Occipital lobe (tissue), 2 donors: ENCODE measurements around the gene DIRAS3. TPM values are rescaled to one million over a fixed set of nuclear protein-coding genes. Genes with fewer than 3 reads are reported as not detected.
"Not testable (repeated sequence)": the region's sequence is repeated elsewhere in the genome, so short reads cannot be mapped to it uniquely, and the experiment has no call there.

Experiments used
- DNase-seq: peaks from one replicate; lab custom pipeline; 2025; lab: John Stamatoyannopoulos, UW
- total RNA-seq: library from RNA; depleted of rRNA; stranded (reverse); fragments of >200 nt; gene quantifications from one replicate; pipeline ENCODE4 v1.2.3, GENCODE V29; 2014

Gene DIRAS3
- total RNA-seq, 1 donor from 2014 or later: 0.94 TPM

- no peak for DNase-seq
Measured at GRCh38 chr1:68024635-68025338, 25.6 kb downstream of the DIRAS3 start.

GRCh38 chr1:68016381-68016780 is 34.0 kb downstream of the DIRAS3 start:
- no peak for DNase-seq

GRCh38 chr1:68015971-68016370 is 34.5 kb downstream of the DIRAS3 start:
- DNase-seq: no peak

- DNase-seq: no peak
Measured at GRCh38 chr1:68015369-68015768, 35.1 kb downstream of the DIRAS3 start.

- DNase-seq: no peak
Measured at GRCh38 chr1:68013351-68013750, 37.1 kb downstream of the DIRAS3 start.

DNA sequence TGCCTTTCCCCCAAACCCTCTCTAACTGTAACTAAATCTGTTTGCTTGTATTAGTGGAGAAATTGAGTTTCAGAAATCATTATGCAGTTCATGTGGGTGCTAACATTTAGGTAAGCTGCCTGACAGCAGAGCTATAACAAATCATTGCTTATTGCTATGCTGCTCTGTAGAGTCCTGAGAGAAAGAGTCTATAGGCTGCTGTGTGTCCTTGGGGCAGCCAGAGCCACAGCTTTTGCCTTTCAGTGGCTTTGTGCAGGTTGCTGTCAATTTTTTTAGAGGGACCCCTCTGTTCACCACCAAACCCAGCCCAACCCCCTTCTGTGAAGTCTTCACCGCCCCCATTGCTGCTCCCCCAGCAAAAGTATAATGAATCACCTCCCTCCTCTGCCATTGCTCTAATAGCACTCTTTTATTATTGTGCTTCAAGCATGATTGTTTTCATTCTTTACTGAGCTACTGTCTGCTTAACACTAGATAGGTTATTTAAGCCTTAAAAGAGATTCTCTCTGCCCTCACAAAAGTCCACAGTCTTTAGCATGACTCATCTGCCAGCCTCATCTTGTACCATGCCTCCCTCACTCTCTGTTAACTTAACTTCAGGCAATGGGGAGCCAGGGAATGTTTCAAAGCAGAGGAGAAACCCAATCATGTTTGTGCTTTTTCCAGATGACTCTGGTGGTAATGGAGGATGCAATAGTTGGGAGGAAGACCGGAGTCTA is 38.6 kb downstream of the DIRAS3 start:
- DNase-seq: no peak

GRCh38 chr1:68010543-68010942 is 39.9 kb downstream of the DIRAS3 start:
- DNase-seq: no peak

DNA sequence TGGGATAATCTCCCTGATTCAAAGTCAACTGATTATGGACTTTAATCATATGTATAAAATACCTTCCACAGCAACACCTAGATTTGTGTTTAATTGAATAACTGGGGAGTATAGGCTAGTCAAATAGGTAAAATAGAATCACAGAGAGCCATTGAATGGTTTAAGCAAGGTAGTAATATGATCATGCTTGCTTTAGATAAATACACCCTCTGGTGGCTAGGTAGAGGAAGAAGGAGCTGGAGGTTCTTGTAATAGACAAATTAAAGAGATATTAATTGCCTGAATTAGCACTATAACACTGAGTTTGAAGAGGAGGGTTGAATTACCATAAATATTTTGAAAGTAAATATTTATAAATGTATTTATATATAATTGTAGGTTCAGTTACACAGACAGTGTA is 40.3 kb downstream of the DIRAS3 start:
- DNase-seq: no peak

DNA sequence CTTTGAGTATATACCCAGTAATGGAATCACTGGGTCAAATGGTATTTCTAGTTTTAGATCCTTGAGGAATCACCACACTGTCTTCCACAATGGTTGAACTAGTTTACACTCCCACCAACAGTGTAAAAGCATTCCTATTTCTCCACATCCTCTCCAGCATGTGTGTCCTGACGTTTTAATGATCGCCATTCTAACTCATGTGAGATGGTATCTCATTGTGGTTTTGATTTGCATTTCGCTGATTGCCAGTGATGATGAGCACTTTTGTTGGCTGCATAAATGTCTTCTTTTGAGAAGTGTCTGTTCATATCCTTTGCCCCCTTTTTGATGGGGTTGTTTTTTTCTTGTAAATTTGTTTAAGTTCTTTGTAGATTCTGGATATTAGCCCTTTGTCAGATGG is 46.8 kb downstream of the DIRAS3 start:
- DNase-seq: not testable (repeated sequence)

GRCh38 chr1:68000191-68000590 is 50.2 kb downstream of the DIRAS3 start:
- DNase-seq: no peak

DNA sequence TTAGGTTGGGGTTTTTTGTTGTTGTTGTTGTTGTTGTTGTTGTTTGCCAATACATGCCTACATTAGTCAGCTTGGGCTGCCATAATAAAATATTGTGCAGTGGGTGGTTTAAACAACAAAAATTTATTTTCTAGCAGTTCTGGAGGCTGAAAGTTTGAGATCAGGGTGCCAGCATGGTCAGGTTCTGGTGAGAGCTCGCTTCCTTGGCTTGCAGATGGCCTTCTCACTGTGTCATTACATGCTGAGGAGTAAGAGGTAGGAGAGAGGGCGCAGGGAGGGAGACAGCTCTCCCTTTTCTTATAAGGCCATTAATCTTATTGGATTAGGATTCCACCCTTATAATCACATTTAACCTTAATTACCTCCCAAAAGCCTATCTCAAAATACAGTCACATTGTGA is 52.7 kb downstream of the DIRAS3 start:
- no peak for DNase-seq

Other genes starting within 250 kb of the DIRAS3 start
- gene GNG12, start 217.2 kb downstream of the DIRAS3 start, total RNA-seq: 29.9 TPM
- 29.2 TPM for gene WLS, start 181.9 kb upstream of the DIRAS3 start, total RNA-seq